ENCODE results near the gene IL15.
"Not testable (repeated sequence)": the region's sequence is repeated elsewhere in the genome, so short reads cannot be mapped to it uniquely, and the experiment has no call there.

IL15 gene, protein sequence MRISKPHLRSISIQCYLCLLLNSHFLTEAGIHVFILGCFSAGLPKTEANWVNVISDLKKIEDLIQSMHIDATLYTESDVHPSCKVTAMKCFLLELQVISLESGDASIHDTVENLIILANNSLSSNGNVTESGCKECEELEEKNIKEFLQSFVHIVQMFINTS

GRCh38 chr4:141636082-141636770, at the start of gene IL15:
Gene IL15 (plus strand): TSS chr4:141636583. CDS start chr4:141719465, 82,882 bp downstream.
- H3K9ac ChIP-seq = peak within 1 kb of the TSS; percentile 59 to 80 (median 77)
- H3K4me3 ChIP-seq = peak within 1 kb of the TSS; percentile 78 to 89 (median 80)
- peak within 1 kb of the TSS; percentile 20 to 72 (median 55); a peak in 18 of 22 replicates for H3K27ac ChIP-seq
- H3K4me1 ChIP-seq = peaks cover 5 to 32% (median 14%) of the 10 kb centered on the region in 10 experiments; a peak in 18 of 20 replicates
- no peaks in the 10 kb centered on the region for H3K9me3 ChIP-seq (replicated peaks in 1 of 11)
- H3K36me3 ChIP-seq = no peaks in the 10 kb centered on the region
- TF ChIP-seq Cebpa-rat (IDR thresholded peaks at IDR 0.05) = no peak
- peak within 1 kb of the TSS; percentile 88 to 100 (median 97) for H3K4me2 ChIP-seq
- no peaks in the 10 kb centered on the region for H4K20me1 ChIP-seq
- peaks cover 4 to 24% (median 12%) of the 10 kb centered on the region in 11 experiments; a peak in 13 of 22 replicates for H3K27me3 ChIP-seq

DNA sequence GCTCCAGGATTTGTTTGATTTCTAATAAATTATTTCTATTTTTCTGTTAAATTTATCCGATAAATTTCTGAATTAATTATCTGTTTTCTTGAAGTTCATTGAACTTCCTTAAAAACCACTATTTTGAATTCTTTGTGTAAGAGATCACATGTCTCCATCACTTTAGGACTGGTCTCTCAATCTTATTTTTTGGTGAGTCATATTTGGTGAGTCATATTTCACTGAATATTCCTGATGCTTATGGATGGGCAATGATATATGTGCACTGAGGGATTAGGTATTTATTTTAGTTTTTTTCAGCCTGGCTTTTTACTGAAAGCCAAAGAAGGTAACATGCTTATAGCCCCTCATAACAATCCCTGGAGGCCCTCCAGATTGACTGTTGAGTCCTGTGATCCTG, 48.5 kb upstream of the IL15 start:
- no peaks in the 10 kb centered on the region for H3K27me3 ChIP-seq
- H3K4me1 ChIP-seq = no peaks in the 10 kb centered on the region
- no peak overlapping the region for H3K27ac ChIP-seq
- no peak overlapping the region for H3K4me3 ChIP-seq
- no peak overlapping the region for H3K9ac ChIP-seq
- H3K9me3 ChIP-seq (replicated peaks in 1 of 11) = peaks cover 8 to 43% (median 24%) of the 10 kb centered on the region in 11 experiments
- H4K20me1 ChIP-seq = no peaks in the 10 kb centered on the region
- no peaks in the 10 kb centered on the region for H3K36me3 ChIP-seq
- no peak overlapping the region for H3K4me2 ChIP-seq
- no peak for TF ChIP-seq Cebpa-rat (IDR thresholded peaks at IDR 0.05)

DNA sequence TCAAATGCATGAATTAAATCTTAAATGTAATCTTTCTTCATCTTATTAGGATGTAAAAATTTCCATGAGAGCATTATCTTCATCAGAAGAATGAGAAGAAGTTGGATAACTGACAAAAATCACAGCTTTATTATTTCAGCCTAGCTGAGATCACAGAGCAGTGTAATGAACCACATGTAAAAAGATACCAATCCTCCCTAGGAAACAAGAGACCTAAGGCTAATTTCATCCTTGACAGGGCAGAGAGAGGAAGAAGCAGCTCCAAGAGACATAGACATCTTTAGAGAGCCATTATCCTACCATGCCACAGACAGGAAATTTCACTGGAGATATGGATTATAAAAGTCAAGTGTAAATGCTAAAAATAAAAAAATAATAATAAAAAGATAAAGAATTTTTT, 40.9 kb upstream of the IL15 start:
- H3K36me3 ChIP-seq = no peaks in the 10 kb centered on the region
- no peaks in the 10 kb centered on the region for H3K27me3 ChIP-seq
- H3K27ac ChIP-seq = no peak overlapping the region
- H3K9ac ChIP-seq = no peak overlapping the region
- H4K20me1 ChIP-seq = no peaks in the 10 kb centered on the region
- H3K4me2 ChIP-seq = no peak overlapping the region
- H3K9me3 ChIP-seq (replicated peaks in 1 of 11) = peaks cover 6 to 12% (median 10%) of the 10 kb centered on the region in 11 experiments
- TF ChIP-seq Cebpa-rat (IDR thresholded peaks at IDR 0.05) = no peak
- no peak overlapping the region for H3K4me3 ChIP-seq
- H3K4me1 ChIP-seq = no peaks in the 10 kb centered on the region

GRCh38 chr4:141599853-141600252, 36.5 kb upstream of the IL15 start:
- Histone ChIP-seq H3K4me3 (no peak overlapping the region), H4K20me1 (no peaks in the 10 kb centered on the region), H3K9me3 (replicated peaks in 1 of 11) (peaks cover 0 to 4% (median under 1%) of the 10 kb centered on the region in 11 experiments; a peak in 5 of 22 replicates), H3K27me3 (no peaks in the 10 kb centered on the region), H3K27ac (no peak overlapping the region), H3K9ac (no peak overlapping the region), H3K36me3 (no peaks in the 10 kb centered on the region), H3K4me1 (no peaks in the 10 kb centered on the region), H3K4me2 (no peak overlapping the region)
- no peak for TF ChIP-seq Cebpa-rat (IDR thresholded peaks at IDR 0.05)

GRCh38 chr4:141604683-141605082, 31.7 kb upstream of the IL15 start:
- not testable (repeated sequence) for H3K4me1 ChIP-seq, H3K4me3 ChIP-seq, H4K20me1 ChIP-seq, H3K4me2 ChIP-seq, H3K27me3 ChIP-seq, H3K27ac ChIP-seq, H3K9ac ChIP-seq, H3K36me3 ChIP-seq
- H3K9me3 ChIP-seq (replicated peaks in 1 of 11) = peaks cover 0 to 14% (median 9%) of the 10 kb centered on the region in 11 experiments; a peak in 14 of 22 replicates

GRCh38 chr4:141605425-141605856, 30.9 kb upstream of the IL15 start:
- Histone ChIP-seq H3K4me1 (no peaks in the 10 kb centered on the region), H3K9ac (no peak overlapping the region), H3K9me3 (replicated peaks in 1 of 11) (peaks cover 0 to 14% (median 9%) of the 10 kb centered on the region in 11 experiments; a peak in 14 of 22 replicates), H3K36me3 (no peaks in the 10 kb centered on the region), H3K4me3 (no peak overlapping the region), H3K4me2 (no peak overlapping the region), H4K20me1 (no peaks in the 10 kb centered on the region), H3K27me3 (no peaks in the 10 kb centered on the region), H3K27ac (no peak overlapping the region)
- no peak for TF ChIP-seq Cebpa-rat (IDR thresholded peaks at IDR 0.05)

- TF ChIP-seq Cebpa-rat (IDR thresholded peaks at IDR 0.05) = no peak
- H4K20me1 ChIP-seq = no peaks in the 10 kb centered on the region
Measured at GRCh38 chr4:141609243-141609642, 27.1 kb upstream of the IL15 start.

DNA sequence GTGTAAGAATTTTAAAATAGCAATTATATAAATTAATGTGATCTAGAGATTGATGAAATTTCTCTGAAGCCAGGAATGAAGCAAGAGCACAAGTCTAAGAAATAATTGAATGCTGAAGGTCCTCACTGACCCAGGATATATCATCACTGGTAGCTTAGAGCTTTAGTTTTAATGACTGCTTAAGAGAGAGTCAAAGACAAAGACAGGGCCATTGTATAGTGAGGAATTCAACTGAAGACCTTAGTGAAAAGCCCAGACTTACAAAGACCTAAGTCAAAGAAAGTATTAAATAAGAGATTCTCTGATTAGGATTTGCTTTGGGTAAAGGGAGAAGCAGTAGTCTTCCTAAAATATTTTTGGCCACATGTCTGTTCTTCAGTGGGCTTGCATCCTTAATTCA, 26.0 kb upstream of the IL15 start:
- Histone ChIP-seq H3K4me3 (no peak overlapping the region), H3K36me3 (no peaks in the 10 kb centered on the region), H3K9me3 (replicated peaks in 1 of 11) (peaks cover 0 to 6% (median 4%) of the 10 kb centered on the region in 11 experiments; a peak in 15 of 22 replicates), H3K4me1 (peaks cover 0 to 13% (median 11%) of the 10 kb centered on the region in 10 experiments; a peak in 13 of 20 replicates), H3K4me2 (no peak overlapping the region), H3K9ac (no peak overlapping the region), H3K27me3 (no peaks in the 10 kb centered on the region), H4K20me1 (no peaks in the 10 kb centered on the region), H3K27ac (no peak overlapping the region)
- no peak for TF ChIP-seq Cebpa-rat (IDR thresholded peaks at IDR 0.05)

More at GRCh38 chr4:141609243-141609642, 27.1 kb upstream of the IL15 start:
- H3K27me3 ChIP-seq = no peaks in the 10 kb centered on the region
- H3K4me2 ChIP-seq = no peak overlapping the region
- H3K4me1 ChIP-seq = peaks cover 0 to 2% (median 2%) of the 10 kb centered on the region in 10 experiments; a peak in 10 of 20 replicates
- peaks cover 0 to 14% (median 9%) of the 10 kb centered on the region in 11 experiments; a peak in 14 of 22 replicates for H3K9me3 ChIP-seq (replicated peaks in 1 of 11)
- no peak overlapping the region for H3K9ac ChIP-seq
- no peak overlapping the region for H3K27ac ChIP-seq
- H3K36me3 ChIP-seq = no peaks in the 10 kb centered on the region
- no peak overlapping the region for H3K4me3 ChIP-seq

DNA sequence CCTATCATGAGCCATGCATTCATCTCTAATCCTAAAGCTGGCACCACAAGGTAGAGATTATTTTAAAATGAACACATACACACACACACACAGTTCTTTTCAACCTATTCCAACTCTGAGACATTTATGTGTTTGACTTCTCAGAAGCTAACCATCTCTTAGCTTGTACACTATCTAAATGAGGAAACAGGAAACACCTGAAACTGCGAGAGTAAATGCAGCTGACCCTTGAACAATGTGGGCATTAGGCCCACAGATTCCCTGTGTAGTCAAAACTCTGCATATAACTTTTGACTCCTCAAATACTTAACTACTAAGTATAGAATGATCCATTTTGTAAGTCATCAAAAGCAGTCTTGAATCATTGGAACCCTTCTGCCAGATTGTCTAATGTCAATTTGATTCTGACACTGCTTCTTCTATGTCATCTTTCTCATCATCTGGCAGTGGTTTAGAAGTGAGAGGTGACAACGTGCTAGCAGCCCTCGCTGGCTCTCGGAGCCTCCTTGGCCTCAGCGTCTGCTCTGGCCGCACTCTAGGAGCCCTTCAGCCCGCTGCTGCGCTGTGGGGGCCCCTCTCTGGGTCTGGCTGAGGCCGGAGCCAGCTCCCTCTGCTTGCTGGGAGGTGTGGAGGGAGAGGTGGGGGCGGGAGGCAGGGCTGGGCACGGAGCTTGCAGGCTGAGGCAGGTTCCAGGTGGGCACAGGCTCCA, 21.4 kb upstream of the IL15 start:
- peaks cover 0 to 18% (median 12%) of the 10 kb centered on the region in 11 experiments; a peak in 17 of 22 replicates for H3K9me3 ChIP-seq (replicated peaks in 1 of 11)
- no peaks in the 10 kb centered on the region for H4K20me1 ChIP-seq
- peaks cover 0 to 17% (median 11%) of the 10 kb centered on the region in 10 experiments; a peak in 13 of 20 replicates for H3K4me1 ChIP-seq
- no peak overlapping the region for H3K9ac ChIP-seq
- no peaks in the 10 kb centered on the region for H3K36me3 ChIP-seq
- TF ChIP-seq Cebpa-rat (IDR thresholded peaks at IDR 0.05) = no peak
- no peaks in the 10 kb centered on the region for H3K27me3 ChIP-seq
- H3K4me2 ChIP-seq = peak overlapping the region in 8 of 11 experiments; percentile 16 to 68 (median 52); a peak in 14 of 22 replicates
- no peak overlapping the region for H3K4me3 ChIP-seq
- no peak overlapping the region for H3K27ac ChIP-seq

- Histone ChIP-seq H3K9me3 (replicated peaks in 1 of 11) (peaks cover 0 to 18% (median 12%) of the 10 kb centered on the region in 11 experiments; a peak in 17 of 22 replicates), H3K4me1 (peaks cover 0 to 17% (median 11%) of the 10 kb centered on the region in 10 experiments; a peak in 13 of 20 replicates)
- not testable (repeated sequence) for H3K27me3 ChIP-seq, H3K9ac ChIP-seq, H4K20me1 ChIP-seq, H3K36me3 ChIP-seq, H3K4me2 ChIP-seq, H3K27ac ChIP-seq, H3K4me3 ChIP-seq
Measured at GRCh38 chr4:141615587-141615918, 20.8 kb upstream of the IL15 start.

Measured in BLaER1 treated with 17β-estradiol and CSF1 and Interleukin-3, amounts not matched to agents 10 nM and 100 nM (cell line).